Testis (tissue), 3 donors: ENCODE results near the gene OR4F15. TPM values are rescaled to one million over a fixed set of nuclear protein-coding genes. Genes with fewer than 3 reads are reported as not detected.
"Not testable (repeated sequence)": the region's sequence is repeated elsewhere in the genome, so short reads cannot be mapped to it uniquely, and the experiment has no call there.

Experiments
- DNase-seq: peaks from one replicate; pipeline ENCODE4 v3.0.0-alpha.2; 2019
- H3K27ac ChIP-seq, 2 donors: fragments of 200-600 bp; sonication (generic); one replicate each; pipeline ENCODE4 v1.5.1; 2019
- H3K27me3 ChIP-seq: fragments of 200-600 bp; sonication (generic); one replicate; pipeline ENCODE4 v1.5.1; 2019
- H3K36me3 ChIP-seq: fragments of 200-600 bp; sonication (generic); one replicate; pipeline ENCODE4 v1.5.1; 2017; ENCODE audit warnings: low read depth; ENCODE audit errors: missing control alignments
- H3K4me1 ChIP-seq: fragments of 200-600 bp; sonication (generic); one replicate; pipeline ENCODE4 v1.5.1; 2019
- H3K4me3 ChIP-seq, 2 donors: fragments of 200-600 bp; sonication (generic); one replicate each; pipeline ENCODE4 v1.5.1; 2017 to 2019
- H3K9me3 ChIP-seq: fragments of 200-600 bp; sonication (generic); one replicate; pipeline ENCODE4 v1.5.1; 2017
- CTCF ChIP-seq, 3 experiments: fragments of 450-650 bp in 2 of 3; fragments of 200-600 bp in 1 of 3; sonication (generic) in 1 of 3; IDR thresholded peaks; one replicate each; pipeline ENCODE4 v1.5.1; 2016 to 2019; ENCODE audit warnings: antibody characterized with exemption in 3 of 3, mild to moderate bottlenecking in 2 of 3, moderate library complexity in 1 of 3
- POLR2A ChIP-seq: fragments of 450-650 bp; IDR thresholded peaks from one replicate; pipeline ENCODE4 v1.6.1; 2017; ENCODE audit warnings: antibody characterized with exemption, mild to moderate bottlenecking, moderate library complexity
- WGBS, 2 donors: methylation state at CpG; one replicate each; pipeline ENCODE4 v1.1.5; 2018; 5-methylcytosine and 5-hydroxymethylcytosine counted together
- intact Hi-C: fragments of 100-400 bp; cut with DNase I; formaldehyde crosslinking; loops from one replicate; pipeline ENCODE4 v1.15.1; 2023; ENCODE audit warnings: low total_unique reads
- polyA plus RNA-seq: library from polyadenylated mRNA; stranded (reverse); fragments of 350-450 nt; fragmentation: Illumina TruSeq; extraction: RNeasy Lipid Tissue Mini Kit (QIAGEN cat#74804); gene quantifications from one replicate; pipeline ENCODE4 v1.2.3, GENCODE V29; 2014; ENCODE audit warnings: low read depth, low replicate concordance; ENCODE audit not compliant: insufficient read depth
- total RNA-seq, 2 donors: library from RNA; depleted of rRNA; stranded (reverse); fragments of >200 nt; gene quantifications; one replicate each; pipeline ENCODE4 v1.2.3, GENCODE V29; 2016

OR4F15 gene
- total and polyA plus RNA-seq, 3 donors from 2014 or later, result not detected

- Histone ChIP-seq H3K27me3 (no peaks in the 10 kb centered on the region), H3K4me3 (no peak overlapping the region), H3K27ac (no peak overlapping the region), H3K9me3 (no peaks in the 10 kb centered on the region), H3K4me1 (no peaks in the 10 kb centered on the region), H3K36me3 (no peaks in the 10 kb centered on the region)
- intact Hi-C loops, result no loop called here
- TF ChIP-seq POLR2A (no peak), CTCF (IDR thresholded peaks at IDR 0.05) (no peak)
- WGBS, 2 donors, result 62 to 68% methylated on average over 6 to 7 of the region's 7 CpGs
- DNase-seq, result no peak
These were observed 38.4 kb upstream of the OR4F15 start for GRCh38 chr15:101773496-101774100.

- Histone ChIP-seq H3K36me3 (no peaks in the 10 kb centered on the region), H3K4me3 (no peak overlapping the region), H3K27me3 (no peaks in the 10 kb centered on the region), H3K9me3 (no peaks in the 10 kb centered on the region), H3K27ac (no peak overlapping the region), H3K4me1 (no peaks in the 10 kb centered on the region)
- 90 to 91% methylated on average over 10 of the region's 10 CpGs for WGBS, 2 donors
- DNase-seq, result no peak
- TF ChIP-seq POLR2A (no peak), CTCF (IDR thresholded peaks at IDR 0.05) (no peak)
- intact Hi-C loops, result no loop called here
These were observed 36.9 kb upstream of the OR4F15 start for GRCh38 chr15:101775136-101775535.

- H3K27me3 ChIP-seq, H3K9me3 ChIP-seq, H3K27ac ChIP-seq, H3K4me3 ChIP-seq, H3K36me3 ChIP-seq, DNase-seq, H3K4me1 ChIP-seq, intact Hi-C loops: not testable (repeated sequence)
- WGBS, 2 donors, result 87 to 89% methylated on average over 10 of the region's 10 CpGs
These were observed 33.4 kb upstream of the OR4F15 start for GRCh38 chr15:101778576-101778975.

- intact Hi-C loops, DNase-seq, H3K27ac ChIP-seq, H3K4me3 ChIP-seq, H3K9me3 ChIP-seq, H3K27me3 ChIP-seq, H3K4me1 ChIP-seq, H3K36me3 ChIP-seq: not testable (repeated sequence)
- 54 to 64% methylated on average over 1 of the region's 1 CpG for WGBS, 2 donors
These were observed 31.8 kb upstream of the OR4F15 start for GRCh38 chr15:101780225-101780624.

GRCh38 chr15:101781928-101782327 is 30.1 kb upstream of the OR4F15 start:
- H3K27ac ChIP-seq, result no peak overlapping the region
- no peaks in the 10 kb centered on the region for H3K9me3 ChIP-seq
- no peaks in the 10 kb centered on the region for H3K27me3 ChIP-seq
- H3K4me3 ChIP-seq, result no peak overlapping the region
- 76 to 81% methylated on average over 7 to 9 of the region's 9 CpGs for WGBS, 2 donors
- H3K36me3 ChIP-seq, result no peaks in the 10 kb centered on the region
- no peak for TF ChIP-seq CTCF (IDR thresholded peaks at IDR 0.05)
- TF ChIP-seq POLR2A, result no peak
- DNase-seq, result no peak
- intact Hi-C loops, result no loop called here
- no peaks in the 10 kb centered on the region for H3K4me1 ChIP-seq

GRCh38 chr15:101784644-101785043 is 27.4 kb upstream of the OR4F15 start:
- no peak for TF ChIP-seq CTCF (IDR thresholded peaks at IDR 0.05)
- TF ChIP-seq POLR2A, result no peak
- DNase-seq, result no peak
- Histone ChIP-seq H3K27me3 (no peaks in the 10 kb centered on the region), H3K36me3 (no peaks in the 10 kb centered on the region), H3K4me1 (no peaks in the 10 kb centered on the region), H3K4me3 (no peak overlapping the region), H3K9me3 (no peaks in the 10 kb centered on the region), H3K27ac (no peak overlapping the region)
- WGBS, 2 donors, result 39 to 81% methylated on average over 2 of the region's 2 CpGs
- intact Hi-C loops, result no loop called here

- H3K36me3 ChIP-seq, H3K27ac ChIP-seq, H3K27me3 ChIP-seq, H3K9me3 ChIP-seq, intact Hi-C loops, DNase-seq, H3K4me1 ChIP-seq, H3K4me3 ChIP-seq: not testable (repeated sequence)
- 81 to 90% methylated on average over 2 of the region's 2 CpGs for WGBS, 2 donors
These were observed 25.6 kb upstream of the OR4F15 start for GRCh38 chr15:101786422-101786821.

GRCh38 chr15:101788001-101788400 is 24.0 kb upstream of the OR4F15 start:
- H3K36me3 ChIP-seq, H3K27me3 ChIP-seq, H3K4me3 ChIP-seq, H3K27ac ChIP-seq, intact Hi-C loops, H3K4me1 ChIP-seq, H3K9me3 ChIP-seq, DNase-seq: not testable (repeated sequence)
- WGBS, 2 donors, result 84 to 88% methylated on average over 2 of the region's 2 CpGs
